A673 (cell line): ENCODE results near the gene ANLN. TPM values are rescaled to one million over a fixed set of nuclear protein-coding genes. Genes with fewer than 3 reads are reported as not detected.
"Not testable (repeated sequence)": the region's sequence is repeated elsewhere in the genome, so short reads cannot be mapped to it uniquely, and the experiment has no call there.

Experiments used
- BruUV-seq: library from RNA; stranded (reverse); fragments of 400-500 nt; replicated peaks from 2 replicates; lab custom pipeline; 2021; lab: Mats Ljungman, UMichigan
- CTCF ChIA-PET: fragments of 300-600 bp; sonication (Branson Sonifier 250); formaldehyde crosslinking; loops from one replicate; lab custom pipeline; 2022; ENCODE audit warnings: antibody characterized with exemption; lab: Charles Lee
- POLR2A ChIA-PET: fragments of 300-600 bp; sonication (Branson Sonifier 250); formaldehyde crosslinking; loops from one replicate; lab custom pipeline; 2022; ENCODE audit warnings: antibody characterized with exemption; ENCODE audit not compliant: low non-redundant PET; lab: Charles Lee
- DNase-seq: peaks from one replicate; pipeline ENCODE4 v3.0.0-alpha.2; 2015; ENCODE audit warnings: low spot score
- H3K27ac ChIP-seq: fragments of 200-600 bp; sonication (generic); 2 replicates; pipeline ENCODE4 v1.5.1; 2016; ENCODE audit warnings: mixed run types, low read depth, mild to moderate bottlenecking, mixed read lengths, antibody characterized with exemption, low read length; ENCODE audit not compliant: poor library complexity, severe bottlenecking
- H3K27me3 ChIP-seq: fragments of 200-600 bp; sonication (generic); replicated peaks from 2 replicates; pipeline ENCODE4 v1.6.1; 2017; ENCODE audit warnings: mixed run types, low read depth, mild to moderate bottlenecking, mixed read lengths, antibody characterized with exemption, low read length; ENCODE audit not compliant: insufficient read depth, poor library complexity
- H3K36me3 ChIP-seq: fragments of 200-600 bp; sonication (generic); 2 replicates; pipeline ENCODE4 v1.6.1; 2016; ENCODE audit warnings: mixed run types, mild to moderate bottlenecking, mixed read lengths, antibody characterized with exemption, low read length; ENCODE audit not compliant: insufficient read depth, poor library complexity, severe bottlenecking
- H3K4me1 ChIP-seq: fragments of 200-600 bp; sonication (generic); 2 replicates; pipeline ENCODE4 v1.6.1; 2017; ENCODE audit warnings: mixed run types, mild to moderate bottlenecking, mixed read lengths, antibody characterized with exemption, low read length; ENCODE audit not compliant: insufficient read depth, poor library complexity, severe bottlenecking
- H3K4me3 ChIP-seq: fragments of 200-600 bp; sonication (generic); 2 replicates; pipeline ENCODE4 v1.5.1; 2016; ENCODE audit warnings: low read depth, mixed run types, mild to moderate bottlenecking, mixed read lengths, low read length; ENCODE audit not compliant: poor library complexity, severe bottlenecking
- H3K9me3 ChIP-seq: fragments of 200-600 bp; sonication (generic); 2 replicates; pipeline ENCODE4 v1.6.1; 2016; ENCODE audit warnings: mixed run types, low read depth, mild to moderate bottlenecking, mixed read lengths, antibody characterized with exemption, low read length; ENCODE audit not compliant: poor library complexity, severe bottlenecking
- EZH2 ChIP-seq: fragments of 200-600 bp; sonication (generic); IDR thresholded peaks from 2 replicates; pipeline ENCODE4 v1.6.1; 2017; ENCODE audit warnings: borderline replicate concordance, low read depth, mild to moderate bottlenecking, mixed read lengths, antibody characterized with exemption, low read length; ENCODE audit not compliant: poor library complexity, severe bottlenecking
- intact Hi-C: fragments of 100-400 bp; cut with micrococcal nuclease; formaldehyde crosslinking; loops from one replicate; pipeline ENCODE4 v1.10.0; 2022; ENCODE audit not compliant: unreplicated experiment
- total RNA-seq: library from RNA; stranded (reverse); gene quantifications from 2 replicates; pipeline ENCODE4 v1.2.3, GENCODE V29; 2021
- TF ChIP-seq, protein P1 (sequence below): fragments of 300-800, 200-600 bp; sonication (generic); conservative IDR thresholded peaks from 2 replicates; pipeline ENCODE4 v1.5.1; 2017; ENCODE audit warnings: low read depth, mild to moderate bottlenecking, antibody characterized with exemption, low read length, moderate library complexity, mixed read lengths

ANLN gene
- total RNA-seq, 1 experiment from 2014 or later, result 164 TPM

DNA sequence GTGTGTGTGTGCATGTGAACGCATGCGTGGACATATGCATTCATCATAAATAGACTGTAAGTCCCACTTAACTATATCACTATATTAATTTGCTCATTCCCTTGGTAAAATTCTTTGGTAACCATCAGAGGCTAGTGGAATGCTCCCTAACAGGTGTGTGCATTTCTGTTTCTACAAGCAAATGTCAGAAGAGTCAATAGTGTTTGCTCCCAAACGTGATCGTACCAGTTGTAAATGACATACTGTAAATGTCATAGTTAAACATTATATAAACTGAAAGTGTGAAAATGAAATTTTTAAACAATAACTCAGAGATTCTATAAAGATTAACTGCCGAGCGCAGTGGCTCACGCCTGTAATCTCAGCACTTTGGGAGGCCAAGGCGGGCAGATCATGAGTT is 94.6 kb downstream of the ANLN start:
- H3K27ac ChIP-seq, result no peak overlapping the region
- CTCF ChIA-PET, result interaction anchor here (1.3 kb wide), 1 partner anchor 10 kb away, joined by 3 read pairs; no protein-coding TSS in a partner anchor
- H3K4me1 ChIP-seq, result no peaks in the 10 kb centered on the region
- POLR2A ChIA-PET, result no interaction called here
- no peak for DNase-seq
- no peak overlapping the region for H3K4me3 ChIP-seq
- no TSS peak for BruUV-seq
- no peaks in the 10 kb centered on the region for H3K9me3 ChIP-seq
- no peak for TF ChIP-seq EZH2
- TF ChIP-seq, protein P1, sequence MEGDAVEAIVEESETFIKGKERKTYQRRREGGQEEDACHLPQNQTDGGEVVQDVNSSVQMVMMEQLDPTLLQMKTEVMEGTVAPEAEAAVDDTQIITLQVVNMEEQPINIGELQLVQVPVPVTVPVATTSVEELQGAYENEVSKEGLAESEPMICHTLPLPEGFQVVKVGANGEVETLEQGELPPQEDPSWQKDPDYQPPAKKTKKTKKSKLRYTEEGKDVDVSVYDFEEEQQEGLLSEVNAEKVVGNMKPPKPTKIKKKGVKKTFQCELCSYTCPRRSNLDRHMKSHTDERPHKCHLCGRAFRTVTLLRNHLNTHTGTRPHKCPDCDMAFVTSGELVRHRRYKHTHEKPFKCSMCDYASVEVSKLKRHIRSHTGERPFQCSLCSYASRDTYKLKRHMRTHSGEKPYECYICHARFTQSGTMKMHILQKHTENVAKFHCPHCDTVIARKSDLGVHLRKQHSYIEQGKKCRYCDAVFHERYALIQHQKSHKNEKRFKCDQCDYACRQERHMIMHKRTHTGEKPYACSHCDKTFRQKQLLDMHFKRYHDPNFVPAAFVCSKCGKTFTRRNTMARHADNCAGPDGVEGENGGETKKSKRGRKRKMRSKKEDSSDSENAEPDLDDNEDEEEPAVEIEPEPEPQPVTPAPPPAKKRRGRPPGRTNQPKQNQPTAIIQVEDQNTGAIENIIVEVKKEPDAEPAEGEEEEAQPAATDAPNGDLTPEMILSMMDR, result no peak
- peaks cover 46% of the 10 kb centered on the region for H3K27me3 ChIP-seq
- intact Hi-C loops, result no loop called here
- no peaks in the 10 kb centered on the region for H3K36me3 ChIP-seq

DNA sequence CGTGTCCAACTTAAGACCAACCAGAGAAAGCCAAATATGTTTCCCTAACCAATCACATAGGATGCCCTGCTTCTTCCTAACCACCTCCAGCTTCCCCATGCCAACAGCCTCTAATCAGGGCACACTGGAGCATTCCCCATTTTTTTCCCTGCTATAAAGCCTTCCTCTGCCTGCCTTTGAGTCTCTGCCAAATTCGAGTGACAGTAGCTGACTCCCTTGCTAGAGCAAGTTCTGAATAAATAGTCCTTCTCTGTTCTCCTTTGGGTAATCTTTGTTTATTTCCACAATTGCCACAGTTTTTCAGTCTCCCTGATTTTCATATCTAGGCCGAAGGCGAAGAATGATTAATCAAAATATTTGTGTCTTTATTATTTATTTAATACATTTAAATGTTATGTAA is 96.7 kb downstream of the ANLN start:
- Histone ChIP-seq H3K27me3 (peaks cover 51% of the 10 kb centered on the region), H3K9me3 (no peaks in the 10 kb centered on the region), H3K4me1 (no peaks in the 10 kb centered on the region), H3K27ac (no peak overlapping the region), H3K4me3 (no peak overlapping the region), H3K36me3 (no peaks in the 10 kb centered on the region)
- CTCF ChIA-PET, result no interaction called here
- intact Hi-C loops, result loop anchor here (5.0 kb wide), 3 partner anchors 481 to 716 kb away; no protein-coding TSS in a partner anchor
- DNase-seq, result no peak
- POLR2A ChIA-PET, result no interaction called here
- TF ChIP-seq, protein P1, result no peak
- no peak for TF ChIP-seq EZH2
- no TSS peak for BruUV-seq

DNA sequence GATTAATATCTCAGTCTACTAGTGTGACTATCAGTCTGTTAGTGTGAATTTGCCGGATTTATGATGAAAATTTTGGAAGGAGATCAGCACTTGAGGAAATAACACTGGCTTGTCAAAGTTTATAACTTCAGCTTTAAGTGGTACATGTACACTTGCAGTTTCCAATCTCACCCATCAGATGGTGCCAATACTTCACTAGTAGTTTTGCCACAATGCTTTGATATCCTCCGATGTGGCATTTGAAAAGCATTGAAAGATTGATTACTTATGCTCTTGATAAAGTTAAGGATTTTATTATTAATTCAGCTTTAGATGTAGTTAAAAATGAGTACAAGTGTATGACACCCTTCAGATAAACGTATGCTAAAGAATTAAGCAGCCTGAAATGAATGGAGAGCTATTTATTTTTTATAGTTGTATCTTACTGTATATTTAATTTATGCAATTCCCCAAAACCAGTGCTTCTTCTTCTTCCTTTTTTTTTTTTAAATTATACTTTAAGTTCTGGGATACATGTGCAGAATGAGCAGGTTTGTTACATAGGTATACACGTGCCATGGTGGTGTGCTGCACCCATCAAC is 98.2 kb downstream of the ANLN start:
- H3K9me3 ChIP-seq, result no peaks in the 10 kb centered on the region
- DNase-seq, result peak; percentile 67
- H3K36me3 ChIP-seq, result no peaks in the 10 kb centered on the region
- no peak overlapping the region for H3K27ac ChIP-seq
- H3K4me1 ChIP-seq, result no peaks in the 10 kb centered on the region
- H3K27me3 ChIP-seq, result peaks cover 50% of the 10 kb centered on the region
- no peak for TF ChIP-seq EZH2
- TF ChIP-seq, protein P1, result peak; percentile 74
- ChIA-PET CTCF (interaction anchor here (0.8 to 1.6 kb wide), 6 partner anchors 182 to 713 kb away, joined by 3 to 10 read pairs (median 6); no protein-coding TSS in a partner anchor), POLR2A (interaction anchor here (0.6 kb wide), 1 partner anchor 125 kb away, joined by 3 read pairs; no protein-coding TSS in a partner anchor)
- BruUV-seq, result no TSS peak
- no peak overlapping the region for H3K4me3 ChIP-seq
- intact Hi-C loops, result loop anchor here (1.0 to 5.0 kb wide), 4 partner anchors 183 to 714 kb away; no protein-coding TSS in a partner anchor

DNA sequence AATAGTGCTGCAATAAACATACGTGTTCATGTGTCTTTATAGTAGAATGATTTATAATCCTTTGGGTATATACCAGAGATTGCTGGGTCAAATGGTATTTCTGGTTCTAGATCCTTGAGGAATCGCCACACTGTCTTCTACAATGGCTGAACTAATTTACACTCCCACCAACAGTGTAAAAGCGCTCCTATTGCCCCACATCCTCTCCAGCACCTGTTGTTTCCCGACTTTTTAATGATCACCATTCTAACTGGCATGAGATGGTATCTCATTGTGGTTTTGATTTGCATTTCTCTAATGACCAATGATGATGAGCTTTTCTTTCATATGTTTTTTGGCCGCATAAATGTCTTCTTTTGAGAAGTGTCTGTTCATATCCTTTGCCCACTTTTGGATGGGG is 99.0 kb downstream of the ANLN start:
- BruUV-seq, DNase-seq, H3K36me3 ChIP-seq, H3K27ac ChIP-seq, H3K4me3 ChIP-seq, POLR2A ChIA-PET, H3K9me3 ChIP-seq, H3K4me1 ChIP-seq: not testable (repeated sequence)
- CTCF ChIA-PET, result interaction anchor here (1.6 kb wide), 1 partner anchor 182 kb away, joined by 10 read pairs; no protein-coding TSS in a partner anchor
- H3K27me3 ChIP-seq, result peaks cover 48% of the 10 kb centered on the region
- intact Hi-C loops, result loop anchor here (5.0 kb wide), 3 partner anchors 479 to 714 kb away; no protein-coding TSS in a partner anchor
